HG02840 (cell line): ENCODE data around the gene B9D1.
A peak's percentile ranks its signal among the peaks of the same experiment; 100 is the strongest.

Experiments
- ATAC-seq: cut with Tn5 transposase; IDR thresholded peaks from one replicate; pipeline ENCODE4 v1.9.1; 2021; ENCODE audit warnings: mild to moderate bottlenecking, moderate library complexity, moderate number of reproducible peaks; ENCODE audit not compliant: unreplicated experiment, low FRiP score

The B9D1 gene

DNA sequence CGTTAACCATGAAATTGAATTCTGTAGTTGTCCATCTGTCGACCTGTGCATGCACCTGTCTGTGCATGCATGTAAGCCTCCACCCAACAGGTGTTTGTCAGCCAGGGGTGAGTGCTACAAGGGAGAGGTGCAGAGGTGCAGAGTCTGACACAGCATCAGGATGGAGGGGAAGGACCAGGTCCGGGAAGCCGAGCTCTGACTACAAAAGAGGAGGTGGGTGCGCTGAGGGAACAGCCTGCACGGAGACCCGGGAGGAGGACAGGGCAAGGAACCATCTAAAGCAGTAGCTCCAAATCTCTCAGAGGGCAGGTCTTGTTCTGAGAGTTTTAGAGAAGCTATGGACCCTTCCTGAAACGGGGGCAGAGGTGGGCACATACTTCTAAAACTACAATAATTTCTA is 54.1 kb downstream of the B9D1 start:
- no peak for ATAC-seq

DNA sequence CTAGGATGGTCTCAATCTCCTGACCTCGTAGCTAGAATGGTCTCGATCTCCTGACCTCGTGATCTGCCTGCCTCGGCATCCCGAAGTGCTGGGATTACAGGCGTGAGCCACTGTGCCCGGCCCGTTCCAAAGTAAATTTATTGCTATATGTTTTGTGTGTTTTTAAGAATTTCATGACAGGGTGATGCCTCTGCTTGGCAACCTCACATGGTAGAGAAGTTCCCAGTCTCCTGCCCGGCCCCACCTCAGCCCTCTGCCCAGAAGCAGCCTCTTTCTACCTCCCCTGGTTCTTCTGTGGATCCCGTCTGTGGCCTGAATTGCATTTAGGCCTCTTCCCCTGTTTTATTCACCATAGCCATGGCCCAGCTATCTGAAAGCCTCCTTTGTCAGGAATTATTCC is 55.0 kb downstream of the B9D1 start:
- no peak for ATAC-seq

DNA sequence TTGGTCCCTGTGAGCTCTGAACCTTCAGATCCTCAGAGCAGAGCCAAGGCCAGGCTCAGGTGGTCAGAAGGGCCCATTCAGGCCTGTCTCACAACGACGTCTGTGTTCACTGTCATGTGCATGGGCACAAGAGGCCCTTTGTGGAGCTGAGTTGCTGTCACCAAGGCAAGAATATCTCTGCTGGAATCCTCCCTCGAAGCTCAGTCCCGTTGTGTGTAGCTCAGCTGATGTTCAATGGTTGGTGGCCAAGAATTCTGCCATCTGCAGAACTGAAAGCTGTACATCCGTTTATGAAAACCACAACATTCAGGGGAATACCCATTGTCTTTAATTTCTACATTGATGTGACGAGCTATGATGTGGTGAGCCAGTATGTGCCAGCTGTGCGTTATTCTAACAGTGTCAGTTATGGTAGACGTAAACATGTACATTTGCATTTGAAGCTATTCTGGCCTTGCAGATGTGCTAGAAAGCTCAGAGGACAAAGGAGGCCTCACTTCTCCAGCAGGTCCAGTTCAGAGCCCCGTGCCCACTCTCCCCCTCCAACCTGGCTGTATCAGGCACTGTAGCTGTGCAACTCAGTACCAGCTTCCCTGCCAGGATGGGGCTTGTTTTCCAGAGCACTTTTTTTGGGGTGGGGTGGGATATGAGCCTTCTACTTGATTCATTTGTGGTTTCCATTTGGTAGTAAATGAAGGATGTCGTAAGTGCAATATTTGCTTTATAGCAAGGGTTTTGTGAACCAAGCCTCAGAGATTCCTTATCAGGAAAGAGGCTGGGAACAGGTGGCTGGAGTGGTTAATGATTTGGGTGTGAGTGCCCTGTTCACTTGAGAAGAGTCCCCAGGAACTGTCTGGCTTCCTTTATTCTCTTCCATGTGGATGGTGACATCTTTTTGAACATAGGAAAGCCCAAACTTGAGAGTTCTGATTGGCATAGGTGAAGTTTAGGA is 56.1 kb downstream of the B9D1 start:
- ATAC-seq: peak; percentile 80

DNA sequence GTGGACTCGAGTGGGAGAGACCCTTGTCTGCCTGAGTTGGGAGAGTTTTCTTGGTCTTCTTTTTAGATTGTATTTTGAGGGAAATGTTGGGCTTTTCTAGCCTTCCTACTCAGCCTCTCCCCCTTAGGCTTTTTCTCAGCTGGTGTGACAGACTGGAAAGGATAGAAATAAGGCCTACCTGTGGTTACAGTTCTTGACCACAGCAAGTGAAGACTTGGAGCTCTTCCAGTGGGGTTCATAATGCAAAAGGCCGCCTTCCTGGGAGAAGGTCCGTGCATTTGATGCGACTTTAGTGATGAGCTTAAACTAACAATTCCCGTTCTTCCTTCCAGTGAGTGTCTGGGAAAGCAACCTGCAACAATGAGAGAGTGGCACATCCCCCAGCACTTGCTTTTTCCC is 56.8 kb downstream of the B9D1 start:
- ATAC-seq: no peak

DNA sequence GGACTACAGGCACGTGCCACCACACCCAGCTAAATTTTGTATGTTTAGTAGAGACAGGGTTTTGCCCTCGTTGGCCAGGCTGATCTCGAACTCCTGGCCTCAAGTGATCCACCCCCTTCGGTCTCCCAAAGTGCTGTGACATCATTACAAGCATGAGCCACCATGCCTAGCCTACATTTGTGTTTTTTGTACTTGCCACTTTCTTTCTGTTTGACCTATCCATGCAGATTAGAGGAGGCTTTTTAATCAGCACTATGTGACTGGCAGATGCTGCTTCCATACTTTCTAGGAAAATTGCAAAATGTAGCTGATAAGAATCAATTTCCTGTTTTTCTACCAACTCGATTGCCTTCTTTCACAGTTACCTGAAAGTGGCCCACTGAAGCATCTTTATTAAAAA is 57.3 kb downstream of the B9D1 start:
- ATAC-seq: no peak

DNA sequence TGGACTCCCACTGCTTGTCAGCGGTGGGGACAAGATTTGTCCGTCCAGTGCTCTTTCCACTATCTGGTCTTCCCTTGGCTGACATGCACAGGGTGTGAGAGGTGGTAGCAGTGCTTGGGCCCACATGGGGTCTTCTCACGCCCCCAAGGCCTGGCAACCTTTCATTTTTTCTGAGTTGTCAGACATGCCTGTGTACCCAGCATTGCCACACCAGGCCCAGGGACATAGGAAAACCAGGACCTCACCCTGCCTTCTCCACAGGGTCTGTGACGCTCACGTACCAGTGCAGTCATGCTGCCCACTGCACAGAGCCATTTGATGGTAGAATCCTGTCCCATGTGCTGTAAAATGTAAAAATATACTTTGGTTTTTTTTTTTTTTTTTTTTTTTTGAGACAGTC is 57.8 kb downstream of the B9D1 start:
- ATAC-seq: no peak

DNA sequence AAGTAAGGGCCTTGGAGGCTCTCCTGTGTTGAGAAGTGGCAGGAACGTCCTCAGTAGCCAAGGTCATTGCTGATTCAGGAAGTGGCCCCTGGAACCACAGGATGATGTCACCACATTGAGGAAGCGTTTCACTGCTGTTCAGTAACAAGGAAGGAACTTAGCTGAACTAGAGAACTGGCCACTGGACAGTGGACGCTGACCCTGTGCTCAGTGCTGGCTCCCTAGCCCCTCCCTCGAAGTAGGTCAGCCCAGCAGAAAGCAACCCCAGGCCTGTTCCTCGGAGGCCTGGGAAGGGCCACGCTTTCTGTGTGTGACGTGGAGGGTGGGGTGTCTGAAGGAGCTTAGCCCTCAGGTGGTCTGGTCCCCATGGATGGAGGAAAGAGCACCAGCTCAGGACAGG is 58.3 kb downstream of the B9D1 start:
- no peak for ATAC-seq

DNA sequence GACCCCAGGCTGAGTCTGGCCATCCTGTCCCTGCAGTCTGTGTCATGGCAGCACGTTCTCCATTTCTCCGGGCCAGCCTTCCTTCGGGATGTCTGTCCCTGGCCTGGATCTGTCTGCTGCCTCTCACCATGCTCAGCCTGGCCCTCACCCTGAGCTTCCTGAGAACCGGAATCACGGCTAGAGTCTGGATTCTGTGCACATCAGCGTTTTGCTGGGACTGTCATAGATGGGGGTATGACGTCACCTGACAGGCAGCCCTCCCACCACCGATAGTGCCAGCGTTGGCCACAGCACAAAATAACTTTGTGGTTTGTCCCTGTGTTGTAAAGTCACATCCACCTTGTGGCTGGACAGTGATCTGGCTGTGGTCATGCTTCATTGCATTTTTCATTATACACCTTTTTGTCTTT is 59.2 kb downstream of the B9D1 start:
- no peak for ATAC-seq

DNA sequence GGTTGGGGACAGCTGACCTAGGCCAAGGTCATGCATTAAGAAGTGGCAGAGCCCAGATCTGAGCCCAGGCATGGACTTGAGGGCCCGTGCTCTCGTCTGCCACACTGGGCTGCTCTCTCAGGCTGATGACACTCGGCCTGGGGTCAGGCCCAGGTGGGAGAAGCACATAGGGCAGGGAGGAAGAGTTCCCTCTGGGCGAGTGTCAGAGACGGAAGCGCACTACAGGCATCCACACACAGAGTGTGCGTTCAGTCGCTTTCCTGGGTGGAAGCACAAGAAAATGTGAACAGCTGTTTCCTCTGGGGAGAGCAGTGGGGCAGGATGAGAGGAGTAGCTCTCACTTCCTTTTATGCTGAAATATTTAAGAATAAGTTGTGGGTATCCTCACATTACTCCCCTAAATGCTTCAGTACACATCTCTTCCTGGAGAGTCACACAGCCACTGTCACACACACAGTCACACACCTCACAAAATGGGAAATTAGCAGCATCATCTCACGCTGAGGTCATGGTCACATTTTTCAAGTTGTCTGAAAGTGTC is 59.7 kb downstream of the B9D1 start:
- ATAC-seq: no peak

DNA sequence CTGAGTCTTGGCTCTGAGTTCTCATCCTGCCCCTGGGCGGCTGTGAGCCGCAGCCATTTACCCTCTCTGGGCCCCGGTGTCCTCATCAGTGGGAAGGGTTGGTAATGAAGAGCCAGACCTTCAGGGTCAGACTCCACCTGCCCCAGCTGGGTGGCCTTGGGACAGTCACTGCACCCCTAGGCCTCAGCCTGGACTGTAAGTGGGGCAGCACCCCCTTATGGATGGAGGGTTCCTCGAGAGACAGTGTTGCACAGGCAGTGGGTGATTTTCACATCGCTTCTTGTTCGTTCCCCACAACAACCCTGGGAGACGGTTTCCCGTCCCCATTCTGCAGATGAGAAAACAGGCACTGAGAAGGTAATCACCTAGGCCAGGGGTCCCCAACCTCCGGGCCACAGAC is 60.5 kb downstream of the B9D1 start:
- no peak for ATAC-seq

DNA sequence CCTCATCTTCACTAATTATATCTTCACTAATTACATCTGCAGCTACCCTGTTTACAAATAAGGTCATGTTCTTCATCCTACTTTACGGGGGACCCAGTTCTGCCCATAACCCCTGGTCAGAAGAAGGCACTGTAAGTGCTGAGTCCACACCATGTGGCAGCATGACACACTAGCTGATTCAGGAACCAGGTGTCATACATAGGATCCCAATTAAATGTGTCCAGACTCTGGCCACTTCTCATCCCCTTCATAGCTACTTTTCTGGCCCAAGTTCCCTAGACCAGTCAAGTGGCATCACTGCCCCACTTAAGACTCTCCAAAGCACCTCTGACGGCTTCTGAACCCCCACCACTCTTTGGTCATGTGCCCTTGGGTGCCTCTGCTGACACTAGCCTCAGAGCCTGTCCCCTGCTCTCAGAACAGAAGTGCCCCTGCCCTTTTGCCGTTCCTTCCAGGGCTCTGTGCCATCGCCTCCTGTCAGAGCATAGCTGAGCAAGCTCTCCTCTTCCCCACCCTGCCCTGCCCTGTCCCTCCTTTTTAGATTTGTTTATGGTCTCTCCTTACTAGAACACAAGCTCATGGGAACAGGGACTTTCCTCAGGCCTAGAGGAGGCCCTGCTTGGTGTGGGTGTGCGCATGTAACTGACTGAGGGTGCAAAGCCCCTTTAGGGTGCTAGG is 61.1 kb downstream of the B9D1 start:
- no peak for ATAC-seq

DNA sequence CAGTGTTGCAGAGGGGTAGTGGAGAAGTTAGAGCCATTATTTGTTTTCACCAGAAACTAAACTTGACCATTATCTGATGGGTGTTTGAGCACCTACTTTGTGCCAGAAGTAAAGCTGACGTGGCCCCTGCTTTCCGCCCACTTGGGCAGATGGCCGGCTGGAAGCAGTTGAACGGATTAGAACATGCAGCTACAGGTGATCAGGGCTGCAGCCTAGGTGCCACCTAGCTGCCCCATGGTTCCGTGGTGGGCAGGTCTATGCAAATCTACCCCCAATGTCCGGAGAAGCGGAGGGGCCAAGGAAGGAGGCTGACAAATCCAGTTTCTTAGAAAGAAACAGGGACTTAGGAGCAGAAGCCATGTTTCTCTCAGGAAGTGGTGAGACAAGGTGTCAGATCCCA is 62.7 kb downstream of the B9D1 start:
- no peak for ATAC-seq

DNA sequence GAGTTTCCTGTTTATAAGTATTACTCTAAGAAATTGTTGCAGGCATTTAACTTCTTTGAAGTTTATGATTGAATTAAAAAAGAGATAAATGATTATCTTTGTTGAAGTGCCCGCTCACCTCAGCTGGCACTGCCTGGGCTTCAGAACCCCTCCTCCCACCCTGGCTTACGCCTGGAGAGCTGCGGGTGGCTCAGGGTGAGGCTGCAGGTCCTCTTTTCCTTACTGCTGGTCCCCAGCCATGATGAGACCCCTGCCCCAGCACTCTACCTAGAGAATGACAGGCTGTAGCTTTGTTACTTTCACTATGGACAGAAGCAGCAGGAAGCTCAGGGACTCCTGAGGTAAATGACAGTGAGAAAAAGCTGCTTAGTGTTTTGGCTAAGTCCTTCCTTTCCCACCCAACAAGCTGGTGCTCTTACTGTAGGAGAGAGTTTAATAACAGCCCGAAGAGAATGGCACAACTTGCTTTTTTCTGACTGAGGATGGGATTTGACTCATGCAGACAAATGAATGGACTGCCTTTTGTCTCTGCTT is 63.2 kb downstream of the B9D1 start:
- ATAC-seq: no peak

DNA sequence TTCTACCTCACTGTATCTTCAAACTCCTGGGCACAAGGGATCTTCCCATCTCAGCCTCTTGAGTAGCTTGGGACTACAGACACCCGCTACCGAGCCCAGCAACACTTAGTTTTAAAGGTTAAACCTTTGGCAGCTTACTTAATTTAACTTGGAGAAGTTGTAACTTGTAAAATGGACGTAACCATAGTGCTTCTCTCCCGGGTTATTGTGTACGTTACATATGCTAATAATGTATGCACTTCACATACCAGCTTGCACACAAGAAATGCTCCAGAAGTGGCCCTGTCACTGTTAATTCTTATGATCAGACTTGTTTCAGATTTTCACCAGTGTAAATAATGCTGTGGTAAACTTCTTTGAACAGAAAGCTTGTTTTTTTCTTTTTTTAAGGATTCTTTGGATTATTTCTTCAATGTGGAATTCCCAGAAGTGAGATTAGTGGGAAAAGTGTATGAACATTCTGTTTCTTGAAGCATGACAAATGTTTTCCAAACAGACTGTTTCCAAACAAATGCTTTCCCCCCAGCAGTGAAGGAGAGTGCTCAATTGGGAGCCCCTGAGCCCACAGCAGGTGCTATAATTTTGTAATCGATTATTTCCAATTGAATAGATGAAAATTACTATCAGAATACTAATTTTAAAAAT is 63.8 kb downstream of the B9D1 start:
- ATAC-seq: no peak

DNA sequence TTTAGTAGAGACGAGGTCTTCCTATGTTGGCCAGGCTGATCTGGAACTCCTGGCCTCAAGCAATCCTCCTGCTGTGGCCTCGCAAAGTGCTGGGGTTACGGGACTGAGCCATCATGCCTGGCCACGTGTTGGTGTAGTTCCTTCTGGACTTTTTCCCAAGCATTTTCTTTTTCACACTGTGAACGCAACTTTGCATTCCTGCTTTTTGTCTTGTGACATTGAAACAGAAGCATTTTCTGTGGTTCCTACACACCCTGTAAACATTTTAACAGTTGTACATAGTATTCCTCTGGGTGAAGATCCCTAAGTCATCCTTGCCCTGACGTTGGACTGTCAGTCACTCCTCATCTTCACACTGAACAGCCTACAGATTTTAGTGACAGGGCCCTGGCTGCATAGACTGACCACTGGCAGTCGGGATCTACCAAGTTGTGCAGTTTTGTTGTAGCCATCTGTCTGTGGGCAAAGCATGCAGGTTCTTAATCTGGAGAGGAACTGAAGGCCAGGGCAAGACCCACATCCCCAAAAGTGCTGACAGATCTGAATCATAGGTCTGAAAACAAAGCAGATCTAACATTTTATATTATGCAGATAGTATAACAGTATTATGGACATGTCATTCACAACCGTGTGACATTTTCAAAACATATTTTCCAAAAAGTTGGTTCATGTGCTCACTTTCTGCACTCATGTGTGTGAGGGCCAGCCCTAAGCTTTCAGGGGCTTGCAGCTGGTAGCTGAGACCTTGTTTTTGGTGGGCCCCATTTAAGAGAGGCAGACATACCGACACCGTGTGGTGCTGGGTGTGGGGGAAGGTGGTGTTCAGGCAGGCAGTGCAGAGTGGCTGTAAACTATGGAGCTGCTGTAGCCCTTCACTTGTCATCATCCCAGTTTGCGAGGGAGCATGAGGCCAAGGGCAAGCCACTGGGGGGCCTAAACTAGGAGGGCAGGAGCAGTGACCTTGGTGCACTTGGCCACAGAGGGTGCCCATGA is 65.4 kb downstream of the B9D1 start:
- ATAC-seq: no peak

DNA sequence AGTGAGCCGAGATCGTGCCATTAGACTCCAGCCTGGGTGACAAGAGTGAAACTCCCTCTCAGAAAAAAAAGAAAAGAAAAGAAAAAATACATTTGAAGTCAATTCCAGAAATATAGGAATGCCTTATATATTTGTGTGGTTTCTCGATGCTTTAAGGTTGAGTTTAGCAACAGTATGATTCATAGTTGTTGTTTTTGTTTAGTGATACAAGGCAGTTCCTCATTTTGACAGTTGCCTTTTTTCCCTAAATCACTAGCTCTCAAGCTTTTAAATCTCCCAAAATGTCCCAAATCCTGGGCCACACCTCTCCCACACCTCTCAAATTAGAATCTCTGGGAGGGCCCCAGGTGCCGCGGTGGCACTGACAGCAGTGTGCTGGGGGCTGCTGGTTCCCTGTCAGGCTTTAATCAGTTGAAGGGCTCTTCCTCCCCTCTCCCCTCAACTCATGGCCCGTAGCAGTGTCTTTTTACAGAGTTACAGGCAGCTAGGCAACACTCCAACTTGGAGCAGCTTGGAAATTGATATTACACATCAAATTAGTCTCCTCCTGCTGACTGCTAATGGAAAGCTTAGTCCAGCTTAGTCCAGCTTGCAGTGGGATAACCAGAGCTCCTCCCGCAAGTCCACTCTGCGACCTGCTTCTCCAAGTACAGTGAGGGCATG is 66.9 kb downstream of the B9D1 start:
- no peak for ATAC-seq

DNA sequence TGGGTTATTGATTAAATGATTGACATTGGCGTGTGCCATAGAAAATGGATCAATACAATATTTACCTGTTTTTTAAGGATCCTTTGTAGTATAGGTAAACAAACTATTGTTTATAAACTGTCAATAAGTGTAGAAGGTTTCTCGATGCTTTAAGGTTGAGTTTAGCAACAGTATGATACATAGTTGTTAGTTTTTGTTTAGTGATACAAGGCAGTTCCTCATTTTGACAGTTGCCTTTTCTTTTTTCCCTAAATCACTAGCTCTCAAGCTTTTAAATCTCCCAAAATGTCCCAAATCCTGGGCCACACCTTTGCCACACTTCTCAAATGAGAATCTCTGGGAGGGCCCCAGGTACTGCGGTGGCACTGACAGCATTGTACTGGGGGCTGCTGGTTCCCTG is 68.1 kb downstream of the B9D1 start:
- no peak for ATAC-seq
